ENCODE results near the gene FAM219B. TPM values are rescaled to one million over a fixed set of nuclear protein-coding genes. Genes with fewer than 3 reads are reported as not detected.
A peak's percentile ranks its signal among the peaks of the same experiment; 100 is the strongest.

FAM219B gene
- total RNA-seq, 4 donors from 2014 or later: 62.8 to 428 (median 68.7) TPM

- 19 to 100% methylated on average over 1 to 12 of the region's 16 CpGs for WGBS, 2 donors (ENCODE audit: low coverage in 1 of 2)
- in situ Hi-C loops (cut with MboI; ENCODE audit: low pct_ligation_motif_present in 1 of 4, low pct_unique_long_range_greater_than_20kb in 1 of 4, low sequenced_read_pairs in 3 of 4) (no loop called here), intact Hi-C loops (cut with DNase I; ENCODE audit: low total_unique reads) (no loop called here)
- Histone ChIP-seq H3K27me3 (no peaks in the 10 kb centered on the region), H3K4me1 (peaks cover 32 to 44% (median 38%) of the 10 kb centered on the region in 4 donors), H3K9me3 (no peaks in the 10 kb centered on the region), H3K27ac (peak overlapping the region; percentile 91 to 96 (median 94)), H3K4me3 (peak overlapping the region; percentile 44 to 82 (median 52)), H3K36me3 (no peaks in the 10 kb centered on the region)
- DNase-seq: peak; percentile 48
- peak in 2 of 5 experiments; percentile 9 to 17 for TF ChIP-seq CTCF (IDR thresholded peaks at IDR 0.05)
- no peak for TF ChIP-seq EP300 (IDR thresholded peaks at IDR 0.05; ENCODE audit: low read depth)
These were observed 32.8 kb downstream of the FAM219B start for GRCh38 chr15:74873756-74874424.

- intact Hi-C loops (cut with DNase I; ENCODE audit: low total_unique reads) (no loop called here), in situ Hi-C loops (cut with MboI; ENCODE audit: low pct_ligation_motif_present in 1 of 4, low pct_unique_long_range_greater_than_20kb in 1 of 4, low sequenced_read_pairs in 3 of 4) (no loop called here)
- H3K36me3 ChIP-seq: no peaks in the 10 kb centered on the region
- DNase-seq: peak; percentile 95
- peak within 1 kb of the TSS; percentile 44 to 82 (median 52) for H3K4me3 ChIP-seq
- peak within 1 kb of the TSS; percentile 91 to 96 (median 94) for H3K27ac ChIP-seq
- H3K9me3 ChIP-seq: no peaks in the 10 kb centered on the region
- TF ChIP-seq EP300 (IDR thresholded peaks at IDR 0.05; ENCODE audit: low read depth) (no peak), POLR2AphosphoS5 (IDR thresholded peaks at IDR 0.05) (peak; percentile 76 to 95 (median 93)), CTCF (IDR thresholded peaks at IDR 0.05) (no peak), POLR2A (IDR thresholded peaks at IDR 0.05) (peak; percentile 92)
- H3K27me3 ChIP-seq: no peaks in the 10 kb centered on the region
- 0% methylated on average over 40 of the region's 52 CpGs; no CpG with 5 or more reads in 1 of the 2 donors for WGBS, 2 donors (ENCODE audit: low coverage in 1 of 2)
- H3K4me1 ChIP-seq: peaks cover 39 to 51% (median 45%) of the 10 kb centered on the region in 4 donors
These were observed 33.5 kb downstream of the FAM219B start, which contains the start of gene SCAMP2 for GRCh38 chr15:74873036-74873755. SCAMP2 (minus strand) TSS chr15:74873365; CDS start chr15:74873255, 110 bp downstream.

- in situ Hi-C loops (cut with MboI; ENCODE audit: low pct_ligation_motif_present in 1 of 4, low pct_unique_long_range_greater_than_20kb in 1 of 4, low sequenced_read_pairs in 3 of 4) (no loop called here), intact Hi-C loops (cut with DNase I; ENCODE audit: low total_unique reads) (no loop called here)
- H3K4me1 ChIP-seq: peaks cover 40 to 57% (median 49%) of the 10 kb centered on the region in 4 donors
These were observed 34.0 kb downstream of the FAM219B start for GRCh38 chr15:74872702-74873035.

More at GRCh38 chr15:74872702-74873035, 34.0 kb downstream of the FAM219B start:
- Histone ChIP-seq H3K9me3 (no peaks in the 10 kb centered on the region), H3K36me3 (no peaks in the 10 kb centered on the region), H3K27ac (peak overlapping the region; percentile 91 to 96 (median 94)), H3K27me3 (no peaks in the 10 kb centered on the region), H3K4me3 (peak overlapping the region; percentile 44 to 82 (median 52))
- no peak for TF ChIP-seq POLR2AphosphoS5 (IDR thresholded peaks at IDR 0.05)
- TF ChIP-seq POLR2A (IDR thresholded peaks at IDR 0.05): no peak
- no peak for TF ChIP-seq CTCF (IDR thresholded peaks at IDR 0.05)
- no peak for TF ChIP-seq EP300 (IDR thresholded peaks at IDR 0.05; ENCODE audit: low read depth)
- WGBS, 2 donors (ENCODE audit: low coverage in 1 of 2): 0% methylated on average over 11 of the region's 11 CpGs; no CpG with 5 or more reads in 1 of the 2 donors
- DNase-seq: no peak
